Gastroesophageal sphincter (tissue), 3 donors: Measurements from ENCODE around the gene KCNJ13.

Experiments
- CTCF ChIP-seq, 4 experiments: fragments of 200-600 bp in 2 of 4; fragments of 450-650 bp in 2 of 4; sonication (generic) in 1 of 4; IDR thresholded peaks; one replicate each; pipeline ENCODE4 v1.5.1; 2017 to 2019; ENCODE audit warnings: antibody characterized with exemption in 4 of 4, mild to moderate bottlenecking in 2 of 4, moderate library complexity in 2 of 4
- POLR2AphosphoS5 ChIP-seq: sonication (generic); formaldehyde crosslinking; IDR thresholded peaks from one replicate; pipeline ENCODE4 v1.6.1; 2017; ENCODE audit warnings: antibody characterized with exemption

GRCh38 chr2:232750135-232750671, 26.2 kb downstream of the KCNJ13 start:
- no peak for TF ChIP-seq CTCF (IDR thresholded peaks at IDR 0.05)
- no peak for TF ChIP-seq POLR2AphosphoS5
